Left renal pelvis (tissue), 4 donors: ENCODE results near the gene CST3. TPM values are rescaled to one million over a fixed set of nuclear protein-coding genes. Genes with fewer than 3 reads are reported as not detected.
A peak's percentile ranks its signal among the peaks of the same experiment; 100 is the strongest.
"Not testable (repeated sequence)": the region's sequence is repeated elsewhere in the genome, so short reads cannot be mapped to it uniquely, and the experiment has no call there.

ENCODE experiments used
- DNase-seq, 4 donors: peaks; one replicate each; pipeline ENCODE4 v3.0.0-alpha.2; 2013; ENCODE audit warnings: low read depth in 4 of 4, low spot score in 3 of 4
- polyA plus RNA-seq, 4 donors: library from polyadenylated mRNA; unstranded; fragments of 120-200 nt; gene quantifications; one replicate each; pipeline ENCODE4 v1.2.1, GENCODE V29; 2013; ENCODE audit not compliant: insufficient read length in 4 of 4

The CST3 gene
- polyA plus RNA-seq = 100 to 1,000 TPM; 129 to 191 (median 160) TPM

GRCh38 chr20:23637282-23638221 lies at the start of gene CST3:
CST3 (minus strand) TSS chr20:23637955; CDS start chr20:23637862, 93 bp downstream.
- DNase-seq = peak; percentile 64 to 70 (median 68)

DNA sequence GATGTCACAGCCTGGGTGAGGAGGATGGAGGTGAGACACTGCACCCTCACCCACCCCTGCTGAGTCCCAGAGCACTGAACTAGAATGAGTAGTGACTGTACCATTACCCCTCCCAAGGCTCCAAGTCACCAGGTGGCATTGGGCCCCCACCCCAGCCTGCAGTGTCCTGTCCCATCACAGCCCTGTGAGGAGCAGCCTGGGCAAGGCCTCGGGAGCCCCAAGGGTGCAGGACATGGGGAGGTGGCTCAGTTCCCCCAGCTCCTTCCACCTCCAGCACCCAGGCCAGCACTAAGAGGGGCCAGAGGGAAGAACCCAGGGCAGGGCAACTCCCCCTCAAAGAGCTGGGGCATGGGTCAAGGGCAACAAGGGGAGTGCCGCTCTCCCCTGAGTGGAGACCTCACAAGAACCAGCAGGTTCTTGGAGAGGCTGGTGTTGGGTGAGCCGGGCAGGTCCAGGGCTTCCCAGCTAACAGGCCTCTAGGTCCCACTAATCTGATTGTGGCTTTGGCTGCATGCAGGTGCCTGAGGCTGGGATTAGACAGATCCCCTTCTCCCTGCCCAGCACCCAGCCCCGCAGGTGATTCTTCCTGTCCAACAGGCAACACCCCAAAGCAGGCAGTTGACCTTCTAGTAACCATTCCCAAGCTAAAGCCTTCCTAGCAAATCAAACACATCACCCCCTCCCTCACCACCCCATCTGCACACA lies 48.4 kb upstream of the CST3 start:
- no peak for DNase-seq

DNA sequence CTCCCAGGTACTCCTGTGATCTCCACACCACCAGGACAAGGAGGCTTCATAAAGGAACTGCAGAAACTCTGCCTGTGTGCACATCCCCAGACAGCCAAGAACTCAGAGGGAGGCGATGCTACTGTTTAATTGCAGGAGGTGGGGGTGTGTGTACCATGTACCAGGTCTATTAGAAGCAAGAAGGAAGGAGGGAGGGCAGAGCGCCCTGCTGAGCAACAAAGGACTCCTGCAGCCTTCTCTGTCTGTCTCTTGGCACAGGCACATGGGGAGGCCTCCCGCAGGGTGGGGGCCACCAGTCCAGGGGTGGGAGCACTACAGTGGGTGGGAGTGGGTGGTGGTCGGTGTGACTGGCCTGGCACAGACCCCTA lies 47.8 kb upstream of the CST3 start:
- not testable (repeated sequence) for DNase-seq

GRCh38 chr20:23684261-23684660 lies 46.5 kb upstream of the CST3 start:
- no peak for DNase-seq

GRCh38 chr20:23683807-23684206 lies 46.1 kb upstream of the CST3 start:
- no peak for DNase-seq

GRCh38 chr20:23683281-23683680 lies 45.5 kb upstream of the CST3 start:
- DNase-seq = no peak

GRCh38 chr20:23680146-23680545 lies 42.4 kb upstream of the CST3 start:
- no peak for DNase-seq

GRCh38 chr20:23679133-23680092 lies 41.7 kb upstream of the CST3 start:
- no peak for DNase-seq

DNA sequence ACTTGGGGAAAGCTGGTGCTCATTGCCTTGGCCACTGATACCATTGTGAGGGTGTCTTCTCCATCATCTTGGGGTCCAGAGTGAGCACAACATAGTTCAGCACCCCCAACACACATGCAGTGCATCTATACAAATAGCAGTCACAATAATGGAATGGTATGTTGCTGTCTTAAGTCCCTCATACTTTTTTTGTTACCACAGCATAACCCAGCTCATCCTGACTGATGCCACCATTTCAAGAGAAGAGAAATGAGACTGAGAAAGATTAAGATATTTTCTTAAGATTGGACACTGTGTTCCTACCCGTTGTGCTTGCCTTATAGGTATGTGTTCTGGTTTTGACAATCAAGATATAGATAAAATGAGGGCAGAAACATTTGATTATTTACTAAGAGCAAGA lies 35.5 kb upstream of the CST3 start:
- no peak for DNase-seq

GRCh38 chr20:23672158-23672557 lies 34.4 kb upstream of the CST3 start:
- DNase-seq = no peak

DNA sequence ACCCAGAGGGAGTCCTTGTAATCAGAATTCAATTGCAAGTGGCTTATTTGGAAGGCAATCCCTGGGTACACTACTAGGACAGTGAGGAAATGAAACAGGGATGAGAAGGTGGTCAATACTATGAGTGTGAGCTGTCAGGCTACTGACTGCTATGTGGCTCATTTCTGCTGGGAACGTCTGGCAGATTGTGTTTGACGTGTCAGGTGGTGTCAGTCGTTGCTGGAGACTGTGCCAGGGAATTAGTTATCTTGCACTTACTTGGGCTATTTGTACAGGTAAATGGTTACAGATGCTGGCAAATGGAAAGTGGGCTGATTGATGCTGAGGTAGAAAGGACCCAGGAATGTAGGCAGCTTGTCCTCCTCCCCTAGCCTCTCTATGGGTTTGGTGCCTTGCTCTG lies 33.7 kb upstream of the CST3 start:
- DNase-seq = no peak

- DNase-seq = no peak
These were observed 32.6 kb upstream of the CST3 start for GRCh38 chr20:23670361-23670760.

DNA sequence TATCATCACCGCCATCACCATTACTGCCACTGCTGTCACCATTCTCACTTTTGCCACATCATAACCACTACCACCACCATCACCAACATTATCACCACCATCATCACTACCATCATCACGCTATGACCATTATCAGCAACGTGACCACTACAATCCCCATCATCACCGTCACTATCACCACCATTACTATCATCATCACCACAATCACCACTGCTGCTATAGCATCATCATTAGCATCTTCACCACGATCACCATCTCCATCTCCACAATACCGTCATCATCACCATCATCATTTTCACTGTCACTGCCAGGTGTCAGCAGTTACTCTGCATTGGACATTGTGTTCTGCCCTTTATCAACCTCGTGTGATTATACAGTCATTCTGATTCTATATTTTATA lies 32.1 kb upstream of the CST3 start:
- DNase-seq = no peak

GRCh38 chr20:23669327-23669726 lies 31.6 kb upstream of the CST3 start:
- no peak for DNase-seq

DNA sequence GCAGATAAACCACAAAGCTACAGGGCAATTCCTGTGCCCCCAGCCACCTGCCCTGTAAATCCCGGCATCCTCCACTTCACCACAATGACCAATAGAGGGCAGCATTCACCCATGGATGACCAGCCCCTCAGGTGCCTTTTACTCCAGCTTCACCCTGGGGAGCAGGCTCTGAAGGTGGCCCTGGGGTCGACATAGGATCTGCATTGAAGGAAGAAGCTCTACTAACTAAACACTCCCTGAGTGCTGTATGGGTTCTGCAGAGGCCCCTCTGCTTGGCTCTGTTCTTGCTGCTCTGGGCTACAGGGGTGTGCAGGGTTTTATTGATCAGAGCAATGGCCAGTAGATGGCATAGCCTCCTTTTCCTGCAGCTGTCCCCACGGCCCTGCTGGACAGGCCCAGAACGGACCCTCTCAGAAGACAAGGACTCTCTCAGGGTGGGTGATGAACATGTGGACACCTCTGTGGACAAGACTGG lies 30.8 kb upstream of the CST3 start:
- DNase-seq = peak in 3 of 4 donors; percentile 14 to 40 (median 29)

- DNase-seq = no peak
These were observed 29.9 kb upstream of the CST3 start for GRCh38 chr20:23667666-23668065.

GRCh38 chr20:23666698-23667097 lies 28.9 kb upstream of the CST3 start:
- no peak for DNase-seq

GRCh38 chr20:23666189-23666588 lies 28.4 kb upstream of the CST3 start:
- no peak for DNase-seq

- no peak for DNase-seq
These were observed 27.2 kb upstream of the CST3 start for GRCh38 chr20:23664954-23665353.

GRCh38 chr20:23664046-23664445 lies 26.3 kb upstream of the CST3 start:
- DNase-seq = not testable (repeated sequence)
